DMS114 treated with DMSO at 0.1 percent for 48 hours (cell line): Measurements from ENCODE around the gene PLEKHD1.
A peak's percentile ranks its signal among the peaks of the same experiment; 100 is the strongest.

ENCODE experiments used
- DNase-seq: peaks from one replicate; lab custom pipeline; 2025; ENCODE audit not compliant: unreplicated experiment; lab: John Stamatoyannopoulos, UW

The PLEKHD1 gene

DNA sequence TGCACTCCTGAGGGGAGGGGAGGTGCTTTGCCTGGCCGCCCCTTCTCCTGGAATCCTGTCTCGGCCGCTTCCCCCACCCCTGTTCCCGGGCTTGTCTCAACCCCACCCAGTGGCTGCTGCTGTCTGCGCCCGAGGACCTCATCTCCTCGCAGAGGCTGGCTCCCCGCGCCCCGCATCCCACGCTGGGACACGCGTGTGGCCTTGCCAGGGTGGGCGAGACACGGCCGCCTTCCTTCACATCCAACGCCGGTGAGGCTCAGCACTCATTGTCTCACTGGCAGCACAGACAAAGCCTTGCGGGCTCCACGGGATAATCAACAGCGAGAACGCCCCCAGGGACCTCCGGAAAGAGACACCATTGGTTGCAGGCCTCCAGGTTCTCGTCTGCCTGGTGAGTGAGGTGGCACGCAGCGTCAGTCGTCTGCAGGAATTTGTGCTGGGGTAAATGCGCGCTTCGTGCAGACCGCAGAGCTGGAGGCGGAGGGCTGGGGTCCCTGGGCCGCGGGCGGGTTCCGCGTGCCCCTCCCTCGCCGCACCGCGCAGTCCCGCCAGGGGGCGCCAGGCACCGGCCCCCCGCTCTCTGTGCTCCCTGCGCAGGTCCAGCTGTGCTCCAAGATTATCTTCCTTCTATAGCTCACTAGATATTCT, 63.3 kb downstream of the PLEKHD1 start:
- DNase-seq, result peak; percentile 21

DNA sequence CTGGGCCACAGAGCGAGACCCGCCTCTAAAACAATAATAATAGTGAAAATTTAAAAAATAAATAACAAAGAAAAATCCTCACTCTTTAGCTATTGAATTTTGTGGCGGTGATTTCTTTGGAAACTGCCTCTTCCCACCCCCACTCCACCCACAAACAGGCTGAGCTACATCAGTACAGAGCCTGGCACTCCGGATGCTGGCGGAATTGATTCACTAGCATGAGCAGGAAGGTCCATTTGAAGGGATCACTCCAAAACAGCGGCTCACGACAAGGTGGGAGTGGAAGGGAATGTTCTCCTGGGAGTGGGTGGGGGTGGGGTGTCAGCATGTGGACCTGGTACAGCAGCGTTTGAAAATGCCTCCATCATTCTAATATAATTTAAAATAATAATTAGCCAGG, 64.0 kb downstream of the PLEKHD1 start:
- no peak for DNase-seq

- no peak for DNase-seq
Measured at GRCh38 chr14:69551511-69551910, 67.0 kb downstream of the PLEKHD1 start.

DNA sequence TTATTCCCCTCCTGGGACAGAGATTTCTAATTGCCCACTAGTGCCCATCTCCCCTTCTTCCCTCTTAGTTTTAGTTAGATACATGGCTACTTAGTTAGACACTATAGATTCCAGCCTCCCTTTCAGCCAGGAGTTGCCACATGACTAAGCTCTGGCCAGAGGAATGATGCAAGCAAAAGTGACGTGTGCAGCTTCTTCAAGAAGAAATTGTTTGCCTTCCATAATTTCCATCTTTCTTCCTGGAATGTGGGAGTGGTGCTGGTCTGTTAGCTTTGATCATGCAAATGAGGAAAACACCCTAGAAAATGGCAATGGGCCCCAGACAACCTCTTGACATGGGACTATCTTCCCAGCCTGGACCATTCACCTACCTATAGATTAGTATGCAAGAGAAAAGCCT, 68.7 kb downstream of the PLEKHD1 start:
- no peak for DNase-seq

DNA sequence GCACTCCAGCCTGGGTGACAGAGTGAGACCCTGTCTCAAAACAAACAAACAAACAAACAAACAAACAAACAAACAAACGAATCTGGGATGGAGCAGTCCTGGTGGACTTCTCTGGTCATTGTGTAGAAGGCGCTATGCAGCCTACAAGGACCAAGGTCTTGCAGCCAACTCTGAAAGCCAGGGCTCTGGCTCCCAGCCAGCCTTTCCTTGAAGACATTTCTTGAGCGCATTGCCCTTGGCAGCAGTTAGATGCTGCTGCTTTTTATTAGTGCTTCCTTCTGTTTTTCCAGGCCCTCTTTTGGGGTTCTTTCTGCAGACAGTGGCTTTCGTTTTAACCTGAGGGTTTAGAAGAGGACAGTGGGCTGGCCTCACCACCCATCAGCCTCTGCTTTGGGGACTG, 70.0 kb downstream of the PLEKHD1 start:
- no peak for DNase-seq

GRCh38 chr14:69558774-69559173, 74.2 kb downstream of the PLEKHD1 start:
- DNase-seq, result no peak

GRCh38 chr14:69559581-69560011, 75.1 kb downstream of the PLEKHD1 start:
- no peak for DNase-seq

- DNase-seq, result no peak
Measured at GRCh38 chr14:69560826-69561225, 76.3 kb downstream of the PLEKHD1 start.

- DNase-seq, result no peak
Measured at GRCh38 chr14:69561893-69562292, 77.4 kb downstream of the PLEKHD1 start.

DNA sequence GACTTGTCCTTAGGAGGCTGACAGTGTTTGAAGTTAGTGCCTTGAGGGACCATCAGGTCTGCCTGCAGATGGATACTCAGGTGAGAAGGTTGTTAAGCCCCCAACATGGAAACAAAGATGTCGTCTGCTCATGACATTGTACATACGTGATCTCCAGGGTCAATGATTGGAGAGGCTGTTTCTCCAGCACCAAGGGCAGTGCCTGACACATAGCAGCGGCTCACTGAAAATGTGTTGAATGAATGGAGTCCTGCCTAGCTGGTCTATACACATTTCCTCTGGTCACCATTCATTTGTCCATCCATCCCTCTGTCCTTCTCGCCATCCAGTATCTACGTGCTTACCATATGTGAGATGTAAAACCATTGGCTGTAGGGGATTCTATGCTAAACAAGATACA, 83.0 kb downstream of the PLEKHD1 start:
- DNase-seq, result no peak

DNA sequence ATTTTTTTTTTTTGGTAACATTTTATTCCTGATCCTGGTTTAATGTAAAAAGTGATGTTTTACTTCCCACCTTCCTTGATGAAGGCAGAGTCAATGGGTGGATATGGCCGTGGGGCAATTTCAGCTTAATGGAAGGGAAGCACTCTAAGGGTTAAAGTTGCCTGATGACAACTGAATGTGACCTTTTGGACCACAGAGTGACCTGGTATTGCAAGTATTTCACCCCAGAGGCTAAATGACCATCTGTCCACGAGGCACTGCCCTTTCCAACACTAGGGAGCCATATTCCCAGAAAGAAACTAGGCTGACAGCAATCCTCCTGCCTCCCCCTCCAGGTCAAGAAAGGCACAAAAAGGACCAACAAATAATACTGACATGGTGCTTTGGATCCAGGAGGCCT, 85.3 kb downstream of the PLEKHD1 start:
- DNase-seq, result no peak

DNA sequence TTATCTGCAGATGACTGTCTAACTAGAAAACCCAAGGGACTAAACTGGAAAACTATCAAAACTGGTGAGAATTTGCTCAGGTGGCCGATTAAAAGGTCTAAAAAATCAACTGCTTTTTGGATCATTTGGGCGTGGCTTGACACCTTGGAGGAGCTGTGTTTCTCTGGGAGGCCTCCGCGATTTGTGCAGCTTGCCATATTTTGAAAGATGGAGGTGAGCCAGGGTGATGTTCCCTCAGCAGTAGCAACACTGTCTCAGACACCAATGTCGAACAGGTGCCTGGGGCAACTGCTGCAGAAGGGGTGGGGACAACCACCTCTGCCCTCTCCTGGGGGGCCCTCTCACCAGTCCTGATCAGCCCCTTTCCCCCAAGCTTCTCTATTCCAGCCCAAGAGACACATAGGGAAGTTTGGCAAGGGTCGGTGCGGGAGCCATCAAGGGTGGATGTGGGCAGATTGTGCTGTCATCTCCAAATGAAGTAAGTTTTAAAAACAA, 86.4 kb downstream of the PLEKHD1 start:
- DNase-seq, result no peak

DNA sequence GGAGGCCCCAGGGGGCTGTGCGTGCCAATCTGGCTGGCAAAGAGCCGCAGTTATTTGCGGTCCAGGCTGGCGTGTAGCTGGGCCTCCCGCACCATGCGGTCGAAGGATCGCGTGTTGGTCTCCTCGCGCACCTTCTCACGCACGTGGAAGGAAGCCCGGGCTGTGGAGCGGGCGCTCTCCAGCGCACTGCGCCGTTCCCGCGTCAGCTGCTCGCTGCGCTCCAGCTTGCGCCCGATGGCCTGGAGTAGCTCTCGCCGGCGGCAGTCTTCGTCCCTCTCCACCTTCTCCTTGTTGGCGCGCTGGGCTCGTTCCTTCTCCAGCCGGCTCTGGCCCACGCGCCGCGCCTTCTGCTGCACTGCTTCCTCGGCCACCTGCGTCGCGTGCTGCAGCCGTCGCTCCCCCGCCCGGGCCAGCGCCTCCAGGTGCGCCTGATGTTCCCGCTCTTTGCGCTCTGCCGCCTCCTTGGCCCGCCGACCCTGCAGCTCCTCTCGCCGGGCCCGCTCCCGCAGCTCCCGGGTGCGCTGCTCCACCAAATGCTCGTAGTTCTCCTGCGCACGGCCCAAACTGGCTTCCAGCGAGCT, 87.0 kb downstream of the PLEKHD1 start:
- no peak for DNase-seq

GRCh38 chr14:69572030-69572840, 87.7 kb downstream of the PLEKHD1 start:
- no peak for DNase-seq

DNA sequence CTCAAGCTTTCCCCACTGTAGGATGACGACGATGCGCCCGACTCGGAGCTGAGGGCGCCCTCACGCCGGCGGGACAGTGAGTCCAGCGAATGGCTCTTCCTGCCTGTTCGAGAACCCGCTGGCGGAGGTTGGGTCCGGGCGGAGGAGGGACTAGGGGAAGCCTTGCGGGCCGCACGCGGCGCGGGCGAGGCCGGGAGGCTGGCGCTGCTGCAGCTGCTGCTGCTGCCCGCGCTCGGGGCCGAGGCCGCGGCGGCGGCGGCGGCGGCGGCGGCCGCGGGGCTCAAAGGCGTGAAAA, 88.3 kb downstream of the PLEKHD1 start:
- no peak for DNase-seq

GRCh38 chr14:69573205-69573830, 88.8 kb downstream of the PLEKHD1 start:
- DNase-seq, result no peak

DNA sequence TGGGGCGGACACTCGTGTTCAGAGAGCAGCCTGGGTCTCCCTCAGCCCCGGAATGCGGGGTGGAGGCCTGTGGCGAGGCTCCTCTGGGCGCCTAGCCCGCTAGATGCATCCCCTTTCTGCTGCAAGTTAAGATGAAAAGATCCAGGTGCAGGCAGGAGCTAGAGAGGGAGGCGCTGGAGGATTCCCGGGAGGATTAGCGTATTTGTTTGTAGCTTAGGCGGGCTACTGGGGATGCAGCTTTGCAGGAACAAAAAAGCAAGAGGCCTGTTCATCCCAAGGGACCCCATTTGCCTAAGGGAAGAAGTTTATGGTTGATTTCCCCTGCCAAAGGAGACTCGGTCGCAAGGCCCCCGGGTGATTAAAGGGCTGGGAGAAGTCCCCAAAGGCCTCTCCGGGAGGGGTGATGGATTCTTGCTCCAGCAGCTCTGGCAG, 89.3 kb downstream of the PLEKHD1 start:
- DNase-seq, result no peak

DNA sequence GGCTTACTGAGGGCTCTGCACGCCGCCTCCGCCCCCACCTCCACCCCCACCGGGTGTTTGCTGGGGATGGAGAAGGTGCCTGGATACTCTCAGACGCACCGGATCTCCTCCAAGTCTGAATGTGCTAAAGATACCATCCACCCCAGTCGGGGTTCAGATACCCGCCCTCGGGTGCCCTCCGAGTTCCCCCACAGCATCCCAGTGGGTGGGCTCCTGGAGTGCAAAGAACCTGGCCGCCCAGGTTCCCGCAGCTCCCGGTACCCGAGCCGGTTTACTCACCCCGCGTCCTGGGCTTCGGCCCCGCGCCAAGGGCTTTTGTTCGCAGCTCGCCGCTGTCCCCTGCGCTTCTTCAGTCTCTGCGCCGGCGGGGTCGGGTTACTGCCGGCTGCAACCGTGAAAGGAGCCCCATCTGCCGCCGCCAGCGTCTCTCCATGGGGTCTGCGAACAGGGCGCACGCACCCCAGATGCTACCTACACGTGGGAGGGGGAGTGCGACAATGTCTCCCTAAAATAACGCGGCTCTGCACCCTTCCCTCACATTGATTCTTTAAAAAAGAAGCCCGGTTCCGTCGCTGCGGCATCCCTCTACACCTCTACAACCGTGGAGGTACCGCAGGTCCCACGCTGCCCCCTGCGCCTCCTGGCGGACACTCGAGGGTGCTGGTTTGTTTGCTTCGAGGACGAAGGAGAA, 89.9 kb downstream of the PLEKHD1 start, which contains the start of gene CCDC177:
TSS of gene CCDC177 (minus strand) at position 609 of the 691 bp plus-strand sequence. CDS start 1,249 bp downstream, outside the sequence.
- peak; percentile 9 for DNase-seq

GRCh38 chr14:69574954-69575295, 90.4 kb downstream of the PLEKHD1 start:
- DNase-seq, result peak; percentile 13

GRCh38 chr14:69579476-69579875, 94.9 kb downstream of the PLEKHD1 start:
- DNase-seq, result no peak

- peak; percentile 30 for DNase-seq
Measured at GRCh38 chr14:69580009-69580577, 95.6 kb downstream of the PLEKHD1 start.
